Stimulated activated CD4-positive, alpha-beta T cell treated with anti-CD3 and anti-CD28 coated beads, TNF-alpha, amount 100 ng/mL, for 1 hour (primary cell): Measurements from ENCODE around the gene CSNK1A1L.
"Not testable (repeated sequence)": the region's sequence is repeated elsewhere in the genome, so short reads cannot be mapped to it uniquely, and the experiment has no call there.

ENCODE experiments used
- DNase-seq, 3 donors: peaks; one replicate each; pipeline ENCODE4 v3.0.0-alpha.2; 2020; ENCODE audit warnings: low read depth in 3 of 3, low spot score in 1 of 3

Gene CSNK1A1L

DNA sequence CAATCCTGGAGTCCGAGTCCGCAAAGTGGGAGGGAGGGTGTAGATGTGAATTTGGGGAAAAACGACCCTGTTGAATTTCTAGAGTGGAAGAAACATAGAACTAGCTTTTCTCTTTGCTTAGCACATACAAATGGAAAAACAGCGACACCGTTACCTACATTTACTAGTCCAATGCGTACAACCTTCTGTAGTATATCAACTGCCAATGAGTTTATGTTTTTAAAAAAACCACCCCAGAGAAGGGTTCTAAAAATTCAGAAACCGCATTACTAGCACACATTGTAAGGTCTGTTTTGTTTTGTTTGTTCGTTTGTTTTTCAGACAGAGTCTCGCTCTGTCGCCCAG is 45.6 kb downstream of the CSNK1A1L start:
- DNase-seq: no peak

DNA sequence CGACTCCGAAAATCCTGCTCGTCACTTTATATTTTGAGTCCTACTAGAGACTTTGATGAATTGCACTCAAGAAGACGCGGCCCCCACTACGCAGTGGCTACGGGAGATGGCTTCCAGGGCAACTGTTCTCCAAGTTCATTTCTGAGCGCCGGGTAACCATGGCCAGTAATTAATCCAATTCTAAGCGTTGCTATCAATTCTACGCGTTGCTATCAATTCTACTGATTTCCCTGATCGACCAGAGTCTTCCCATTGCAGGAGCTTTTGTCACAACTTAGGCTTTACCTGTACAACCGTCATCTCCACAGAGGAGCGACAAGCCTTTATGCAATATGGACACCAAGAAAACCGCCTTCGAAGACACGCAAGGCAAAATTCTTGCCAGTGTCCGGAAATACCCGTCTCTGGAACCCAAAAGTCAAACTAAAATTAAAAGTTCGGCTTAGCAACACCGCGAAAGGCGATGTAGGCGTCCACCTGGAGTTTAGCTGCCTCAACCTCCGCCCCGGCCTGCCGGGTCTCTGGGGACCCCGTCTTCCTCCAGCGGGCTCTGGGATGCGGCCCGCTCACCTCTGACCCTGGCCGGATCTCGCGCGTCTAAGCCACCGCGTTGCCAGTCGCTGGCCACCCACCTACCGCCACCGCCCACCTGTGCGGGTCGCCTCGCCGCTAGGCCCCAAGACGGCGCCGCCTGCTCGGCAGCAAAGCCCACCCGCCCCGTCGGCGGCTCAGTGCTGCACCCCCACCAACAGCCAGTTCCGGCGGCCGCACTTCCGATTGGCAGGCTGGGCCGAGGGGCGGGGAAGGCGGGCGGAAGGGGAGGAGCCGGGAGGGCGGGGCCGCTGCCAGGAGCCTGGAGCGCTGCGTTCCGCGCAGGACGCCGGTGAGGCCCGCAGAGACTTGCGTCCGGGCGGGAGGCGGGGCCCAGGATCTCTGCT is 46.3 kb downstream of the CSNK1A1L start, which contains the start of gene SUPT20H:
TSS of gene SUPT20H (minus strand) at position 779 of the 938 bp plus-strand sequence. CDS start 8,198 bp downstream, outside the sequence.
- DNase-seq: peak; percentile 77 to 95 (median 83)

DNA sequence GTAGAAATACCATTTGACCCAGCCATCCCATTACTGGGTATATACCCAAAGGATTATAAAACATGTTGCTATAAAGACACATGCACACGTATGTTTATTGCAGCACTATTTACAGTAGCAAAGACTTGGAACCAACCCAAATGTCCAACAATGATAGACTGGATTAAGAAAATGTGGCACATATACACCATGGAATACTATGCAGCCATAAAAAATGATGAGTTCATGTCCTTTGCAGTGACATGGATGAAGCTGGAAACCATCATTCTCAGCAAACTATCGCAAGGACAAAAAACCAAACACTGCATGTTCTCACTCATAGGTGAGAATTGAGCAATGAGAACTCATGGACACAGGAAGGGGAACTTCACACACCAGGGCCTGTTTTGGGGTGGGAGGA is 49.2 kb downstream of the CSNK1A1L start:
- DNase-seq: not testable (repeated sequence)
